Stimulated activated CD8-positive, alpha-beta memory T cell treated with anti-CD3 and anti-CD28 coated beads, Interleukin-4, amount 100 ng/mL, for 4 hours (primary cell): ENCODE results near the gene ZNF175.

Experiments
- DNase-seq, 2 donors: peaks; one replicate each; pipeline ENCODE4 v3.0.0-alpha.2; 2020; ENCODE audit warnings: low read depth in 2 of 2, low spot score in 1 of 2

The ZNF175 gene

GRCh38 chr19:51570962-51571575 lies at the start of gene ZNF175:
TSS of gene ZNF175 (plus strand) at chr19:51571283. CDS start at chr19:51573330, 2,047 bp downstream.
- DNase-seq, result peak; percentile 73 to 79

GRCh38 chr19:51521357-51521756 lies 49.7 kb upstream of the ZNF175 start:
- DNase-seq, result no peak

GRCh38 chr19:51521781-51522180 lies 49.3 kb upstream of the ZNF175 start:
- DNase-seq, result no peak

GRCh38 chr19:51524666-51525264 lies 46.3 kb upstream of the ZNF175 start:
- DNase-seq, result no peak

- no peak for DNase-seq
These were observed 45.4 kb upstream of the ZNF175 start for GRCh38 chr19:51525651-51526050.

GRCh38 chr19:51529301-51529700 lies 41.8 kb upstream of the ZNF175 start:
- no peak for DNase-seq

- DNase-seq, result no peak
These were observed 40.5 kb upstream of the ZNF175 start for GRCh38 chr19:51530616-51531015.

GRCh38 chr19:51531349-51532315 lies 39.5 kb upstream of the ZNF175 start, which contains the start of gene SIGLEC6:
TSS of gene SIGLEC6 (minus strand) at chr19:51531670. CDS start at chr19:51531648, 22 bp downstream.
- DNase-seq, result peak in 1 of 2 donors; percentile 32

GRCh38 chr19:51535535-51535934 lies 35.5 kb upstream of the ZNF175 start:
- no peak for DNase-seq

- DNase-seq, result no peak
These were observed 31.2 kb upstream of the ZNF175 start for GRCh38 chr19:51539821-51540366.

GRCh38 chr19:51541458-51542357 lies 29.4 kb upstream of the ZNF175 start:
- DNase-seq, result no peak

GRCh38 chr19:51542699-51543098 lies 28.4 kb upstream of the ZNF175 start:
- DNase-seq, result no peak

- DNase-seq, result no peak
These were observed 27.0 kb upstream of the ZNF175 start for GRCh38 chr19:51544038-51544437.

GRCh38 chr19:51546107-51546649 lies 24.9 kb upstream of the ZNF175 start:
- no peak for DNase-seq

GRCh38 chr19:51546650-51547396 lies 24.3 kb upstream of the ZNF175 start:
- no peak for DNase-seq

- no peak for DNase-seq
These were observed 23.5 kb upstream of the ZNF175 start for GRCh38 chr19:51547397-51548212.

- DNase-seq, result no peak
These were observed 22.9 kb upstream of the ZNF175 start for GRCh38 chr19:51548213-51548651.

- DNase-seq, result no peak
These were observed 22.2 kb upstream of the ZNF175 start for GRCh38 chr19:51548891-51549305.
